ENCODE data around the gene ZNF554. TPM values are rescaled to one million over a fixed set of nuclear protein-coding genes. Genes with fewer than 3 reads are reported as not detected.

The ZNF554 gene
- total and polyA plus RNA-seq, 4 donors: 1.1 to 8.8 (median 4.0) TPM

DNA sequence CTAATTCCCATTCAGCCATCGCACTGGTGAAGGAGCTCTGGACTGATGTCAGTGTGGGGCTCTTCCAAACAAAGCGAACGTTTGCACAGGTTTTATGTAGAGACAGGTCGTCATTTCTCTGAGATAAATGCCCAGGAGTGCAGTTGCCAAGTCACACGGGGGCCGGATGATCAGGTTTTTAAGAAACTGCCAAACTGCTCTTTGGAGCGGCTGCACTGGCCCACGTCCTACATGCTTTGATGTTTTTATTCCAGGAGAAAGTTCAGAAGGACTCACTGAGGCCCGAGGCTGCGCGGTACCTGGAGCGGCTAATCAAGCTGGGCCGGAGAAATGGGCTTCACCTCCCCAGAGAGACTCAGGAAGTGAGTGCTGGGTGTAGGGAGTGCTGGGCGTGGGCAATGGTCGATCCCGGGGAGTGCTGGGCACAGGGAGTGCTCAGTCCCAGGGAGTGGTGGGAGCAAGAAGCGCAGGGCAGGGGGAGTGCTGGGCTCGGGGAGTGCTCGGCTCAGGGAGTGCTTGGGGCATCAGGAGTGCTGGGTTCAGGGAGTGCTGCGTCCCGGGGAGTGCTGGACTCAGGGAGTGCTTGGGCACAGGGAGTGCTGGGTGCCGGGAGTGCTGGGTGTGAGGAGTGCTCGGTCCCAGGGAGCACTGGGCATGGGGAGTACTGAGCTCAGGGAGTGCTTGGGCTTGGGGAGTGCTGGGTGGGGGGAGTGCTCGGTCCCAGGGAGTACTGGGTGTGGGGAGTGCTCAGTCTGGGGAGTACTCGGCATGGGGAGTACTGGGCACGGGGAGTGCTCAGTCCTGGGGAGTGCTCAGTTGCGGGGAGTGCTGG lies 23.6 kb upstream of the ZNF554 start:
- Histone ChIP-seq H3K36me3 (ENCODE audit: control insufficient read depth in 4 of 4, insufficient read depth in 4 of 4, low read length in 4 of 4) (peaks cover 0 to 49% (median 17%) of the 10 kb centered on the region in 4 donors), H3K9ac (ENCODE audit: insufficient read depth in 1 of 2, low read length in 2 of 2) (no peak overlapping the region), H3K9me3 (ENCODE audit: control insufficient read depth in 4 of 4, insufficient read depth in 3 of 4, low read length in 3 of 4) (no peaks in the 10 kb centered on the region), H3K4me1 (ENCODE audit: control insufficient read depth in 5 of 5, insufficient read depth in 5 of 5, low read length in 5 of 5) (no peaks in the 10 kb centered on the region), H3K27me3 (ENCODE audit: control insufficient read depth in 3 of 3, insufficient read depth in 3 of 3, low read length in 2 of 3) (no peaks in the 10 kb centered on the region), H3K4me3 (no peak overlapping the region), H3K27ac (ENCODE audit: low read depth in 1 of 2, low read length in 1 of 2) (no peak overlapping the region)
- ATAC-seq (ENCODE audit: insufficient read depth, low FRiP score): no peak
- 93 to 97% methylated on average over 27 of the region's 27 CpGs for WGBS, 2 donors
- TF ChIP-seq, protein P1, sequence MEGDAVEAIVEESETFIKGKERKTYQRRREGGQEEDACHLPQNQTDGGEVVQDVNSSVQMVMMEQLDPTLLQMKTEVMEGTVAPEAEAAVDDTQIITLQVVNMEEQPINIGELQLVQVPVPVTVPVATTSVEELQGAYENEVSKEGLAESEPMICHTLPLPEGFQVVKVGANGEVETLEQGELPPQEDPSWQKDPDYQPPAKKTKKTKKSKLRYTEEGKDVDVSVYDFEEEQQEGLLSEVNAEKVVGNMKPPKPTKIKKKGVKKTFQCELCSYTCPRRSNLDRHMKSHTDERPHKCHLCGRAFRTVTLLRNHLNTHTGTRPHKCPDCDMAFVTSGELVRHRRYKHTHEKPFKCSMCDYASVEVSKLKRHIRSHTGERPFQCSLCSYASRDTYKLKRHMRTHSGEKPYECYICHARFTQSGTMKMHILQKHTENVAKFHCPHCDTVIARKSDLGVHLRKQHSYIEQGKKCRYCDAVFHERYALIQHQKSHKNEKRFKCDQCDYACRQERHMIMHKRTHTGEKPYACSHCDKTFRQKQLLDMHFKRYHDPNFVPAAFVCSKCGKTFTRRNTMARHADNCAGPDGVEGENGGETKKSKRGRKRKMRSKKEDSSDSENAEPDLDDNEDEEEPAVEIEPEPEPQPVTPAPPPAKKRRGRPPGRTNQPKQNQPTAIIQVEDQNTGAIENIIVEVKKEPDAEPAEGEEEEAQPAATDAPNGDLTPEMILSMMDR (IDR thresholded peaks at IDR 0.05; ENCODE audit: control extremely low read depth, extremely low read depth): no peak
- DNase-seq: no peak

DNA sequence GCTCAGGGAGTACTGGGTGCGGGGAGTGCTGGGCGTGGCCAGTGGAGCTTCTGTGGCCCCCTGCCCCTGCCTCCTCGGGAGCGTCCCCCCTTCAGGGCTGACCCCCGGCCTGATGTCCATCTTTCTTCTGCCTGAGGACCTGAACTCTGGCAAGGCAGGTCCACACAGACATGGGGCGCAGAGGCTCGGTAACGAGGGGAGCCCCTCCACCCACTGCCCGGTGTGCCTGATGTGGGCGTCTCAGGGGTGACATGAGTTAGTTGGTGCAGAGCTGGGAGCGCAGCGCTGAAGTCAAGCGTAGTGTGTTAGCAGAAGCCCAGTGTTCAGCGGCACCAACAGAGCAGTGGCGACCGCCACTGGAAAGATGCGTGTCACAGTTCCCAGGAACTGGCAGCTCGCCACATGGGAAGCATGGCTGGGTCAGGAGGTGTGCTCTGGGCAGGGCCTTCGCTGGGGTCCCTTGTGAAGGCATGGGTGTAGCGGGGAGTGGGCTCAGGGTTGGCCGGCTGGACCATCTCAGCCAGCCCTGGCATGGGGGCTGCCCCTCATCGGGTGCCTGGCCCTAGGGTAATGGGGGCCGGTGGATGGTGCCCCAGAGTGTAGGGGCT lies 22.9 kb upstream of the ZNF554 start:
- Histone ChIP-seq H3K27me3 (ENCODE audit: control insufficient read depth in 3 of 3, insufficient read depth in 3 of 3, low read length in 2 of 3) (no peaks in the 10 kb centered on the region), H3K36me3 (ENCODE audit: control insufficient read depth in 4 of 4, insufficient read depth in 4 of 4, low read length in 4 of 4) (peaks cover 0 to 49% (median 17%) of the 10 kb centered on the region in 4 donors), H3K4me3 (no peak overlapping the region), H3K4me1 (ENCODE audit: control insufficient read depth in 5 of 5, insufficient read depth in 5 of 5, low read length in 5 of 5) (no peaks in the 10 kb centered on the region), H3K9ac (ENCODE audit: insufficient read depth in 1 of 2, low read length in 2 of 2) (no peak overlapping the region), H3K9me3 (ENCODE audit: control insufficient read depth in 4 of 4, insufficient read depth in 3 of 4, low read length in 3 of 4) (peaks cover 0 to 1% (median 0%) of the 10 kb centered on the region in 4 donors), H3K27ac (ENCODE audit: low read depth in 1 of 2, low read length in 1 of 2) (peak overlapping the region in 1 of 2 donors; percentile 56)
- DNase-seq: no peak
- no peak for ATAC-seq (ENCODE audit: insufficient read depth, low FRiP score)
- WGBS, 2 donors: 96 to 98% methylated on average over 23 of the region's 23 CpGs
- TF ChIP-seq, protein P1 (IDR thresholded peaks at IDR 0.05; ENCODE audit: control extremely low read depth, extremely low read depth): no peak

DNA sequence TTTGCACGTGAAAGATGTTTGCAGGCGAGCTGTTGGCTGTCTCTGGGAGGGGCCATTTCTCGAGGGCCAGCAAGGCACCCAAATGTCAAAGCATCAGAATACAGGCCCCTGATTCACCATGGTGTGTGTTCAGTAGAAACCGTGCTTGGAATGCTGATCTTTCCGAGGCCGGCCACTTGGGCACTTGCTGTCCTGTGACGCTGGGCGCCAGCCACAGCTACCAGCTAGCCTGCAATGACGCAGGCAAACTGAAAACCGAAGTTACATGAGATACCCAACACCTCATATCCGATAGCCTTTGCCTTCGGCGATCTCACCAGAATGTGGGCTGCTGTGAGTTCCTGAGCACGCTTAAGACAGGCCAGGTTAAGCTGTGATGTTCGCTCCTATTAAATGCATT lies 22.4 kb upstream of the ZNF554 start:
- no peak for DNase-seq
- no peak overlapping the region for H3K4me3 ChIP-seq
- H3K36me3 ChIP-seq (ENCODE audit: control insufficient read depth in 4 of 4, insufficient read depth in 4 of 4, low read length in 4 of 4): peaks cover 0 to 51% (median 18%) of the 10 kb centered on the region in 4 donors
- TF ChIP-seq, protein P1 (IDR thresholded peaks at IDR 0.05; ENCODE audit: control extremely low read depth, extremely low read depth): no peak
- H3K9ac ChIP-seq (ENCODE audit: insufficient read depth in 1 of 2, low read length in 2 of 2): no peak overlapping the region
- WGBS, 2 donors: 95 to 96% methylated on average over 15 of the region's 15 CpGs
- no peaks in the 10 kb centered on the region for H3K27me3 ChIP-seq (ENCODE audit: control insufficient read depth in 3 of 3, insufficient read depth in 3 of 3, low read length in 2 of 3)
- peak overlapping the region in 1 of 2 donors; percentile 67 for H3K27ac ChIP-seq (ENCODE audit: low read depth in 1 of 2, low read length in 1 of 2)
- H3K4me1 ChIP-seq (ENCODE audit: control insufficient read depth in 5 of 5, insufficient read depth in 5 of 5, low read length in 5 of 5): no peaks in the 10 kb centered on the region
- peaks cover 0 to 2% (median 0%) of the 10 kb centered on the region in 4 donors for H3K9me3 ChIP-seq (ENCODE audit: control insufficient read depth in 4 of 4, insufficient read depth in 3 of 4, low read length in 3 of 4)
- ATAC-seq (ENCODE audit: insufficient read depth, low FRiP score): no peak

Measured in lung (tissue), 12 donors.